T-helper 2 cell (primary cell): ENCODE results near the gene HMX3.
"Not testable (repeated sequence)": the region's sequence is repeated elsewhere in the genome, so short reads cannot be mapped to it uniquely, and the experiment has no call there.

Experiments used
- DNase-seq, 5 experiments: peaks; one replicate each; pipeline versions ENCODE4 v3.0.0 to v3.0.0-alpha.2; 2012 to 2022

HMX3 gene

DNA sequence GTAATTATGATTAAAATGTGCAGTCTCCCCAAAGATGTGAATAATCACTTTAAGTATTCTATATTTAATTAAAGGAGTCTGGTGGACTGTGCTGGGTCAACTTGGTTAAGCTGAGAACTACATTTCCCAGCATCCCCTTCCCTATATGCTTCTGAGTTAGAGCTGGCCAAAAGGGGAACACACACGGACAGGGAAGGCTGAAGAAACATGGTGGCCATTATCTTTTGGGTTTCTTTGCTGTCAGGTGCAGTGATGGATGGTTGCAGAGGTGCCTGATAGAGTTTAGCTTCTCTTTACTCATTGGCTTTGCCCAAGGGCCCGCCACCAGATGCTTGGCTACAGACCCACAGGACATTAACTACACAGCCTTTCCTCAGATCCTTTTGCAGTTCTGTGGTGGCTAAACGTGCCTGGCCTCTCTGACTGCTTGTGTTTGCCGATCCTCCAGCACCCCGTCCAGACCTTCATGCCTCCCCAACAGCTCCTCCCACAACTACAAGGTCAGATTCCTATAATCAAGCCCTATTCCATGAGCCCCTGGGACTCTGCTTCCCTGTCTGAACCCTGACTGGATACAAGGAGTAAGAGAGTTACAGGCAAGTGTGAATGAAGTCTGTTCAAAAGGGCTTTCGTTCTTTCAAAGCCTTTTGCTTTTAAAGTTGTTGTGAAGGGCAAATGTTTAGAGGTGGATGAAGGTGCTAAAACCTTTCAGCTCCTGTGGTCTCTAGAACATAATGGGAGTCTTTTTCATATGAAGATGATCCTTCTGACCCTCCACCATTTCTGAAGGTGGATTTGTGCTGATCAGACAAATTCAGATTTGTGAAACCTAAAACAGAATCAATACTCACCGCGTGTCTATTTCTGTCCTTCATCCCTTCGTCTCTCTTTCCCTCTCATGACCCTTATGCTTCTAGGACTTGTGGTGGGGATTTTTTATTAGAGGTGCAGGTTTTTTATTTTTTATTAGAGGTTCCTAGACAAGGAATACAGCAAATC, 39.9 kb downstream of the HMX3 start:
- DNase-seq: no peak

DNA sequence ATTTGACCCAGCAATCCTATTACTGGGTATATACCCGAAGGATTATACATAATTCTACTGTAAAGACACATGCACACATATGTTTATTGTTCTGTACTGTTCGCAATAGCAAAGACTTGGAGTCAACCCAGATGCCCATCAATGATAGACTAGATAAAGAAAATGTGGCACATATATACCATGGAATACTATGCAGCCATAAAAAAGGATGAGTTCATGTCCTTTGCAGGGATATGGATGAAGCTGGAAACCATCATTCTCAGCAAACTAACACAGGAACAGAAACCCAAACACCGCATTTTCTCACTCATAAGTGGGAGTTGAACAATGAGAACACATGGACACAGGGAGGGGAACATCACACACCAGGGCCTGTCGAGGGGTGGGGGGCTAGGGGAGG, 42.6 kb downstream of the HMX3 start:
- DNase-seq: not testable (repeated sequence)

DNA sequence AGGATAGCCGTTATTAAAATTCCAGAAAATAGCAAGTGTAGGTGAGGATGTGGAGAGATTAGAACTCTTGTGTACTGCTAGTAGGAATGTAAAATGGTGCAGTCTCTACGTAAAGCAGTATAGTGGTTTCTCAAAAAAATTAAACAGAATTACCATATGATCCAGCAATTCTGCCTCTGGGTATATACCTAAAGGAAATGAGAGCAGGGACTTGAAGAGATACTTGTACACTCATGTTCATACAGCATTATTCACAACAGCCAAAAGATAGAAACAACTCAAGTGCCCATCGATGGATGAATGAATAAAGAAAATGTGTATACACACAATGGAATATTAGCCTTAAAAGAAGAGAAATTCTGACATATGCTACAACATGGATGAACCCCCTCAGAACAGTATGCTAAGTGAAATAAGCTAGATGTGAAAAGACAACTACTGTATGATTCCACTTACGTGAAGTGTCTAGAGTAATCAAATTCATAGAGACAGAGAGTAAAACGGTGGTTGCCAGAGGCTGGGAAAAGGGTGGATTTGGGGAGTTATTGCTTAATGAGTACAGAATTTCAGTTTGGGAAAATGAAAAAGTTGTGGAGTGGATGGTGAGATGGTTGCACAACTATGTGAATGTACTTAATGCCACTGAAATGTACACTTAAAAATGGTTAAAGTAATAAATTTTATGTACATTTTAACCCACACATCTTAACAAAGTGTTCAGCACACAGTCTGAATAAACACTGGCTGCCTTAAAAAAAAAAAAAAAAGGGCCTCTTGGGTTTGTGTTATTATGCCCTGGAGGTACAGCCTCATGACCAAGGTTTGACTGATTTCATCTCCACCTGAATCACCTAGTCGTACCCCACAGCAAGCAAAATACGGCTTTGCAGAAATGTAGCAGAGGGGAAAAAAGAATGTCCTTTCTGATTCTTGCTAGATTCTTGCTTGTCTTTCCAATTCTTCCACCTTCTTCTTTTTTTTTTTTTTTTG, 44.6 kb downstream of the HMX3 start:
- DNase-seq: no peak

DNA sequence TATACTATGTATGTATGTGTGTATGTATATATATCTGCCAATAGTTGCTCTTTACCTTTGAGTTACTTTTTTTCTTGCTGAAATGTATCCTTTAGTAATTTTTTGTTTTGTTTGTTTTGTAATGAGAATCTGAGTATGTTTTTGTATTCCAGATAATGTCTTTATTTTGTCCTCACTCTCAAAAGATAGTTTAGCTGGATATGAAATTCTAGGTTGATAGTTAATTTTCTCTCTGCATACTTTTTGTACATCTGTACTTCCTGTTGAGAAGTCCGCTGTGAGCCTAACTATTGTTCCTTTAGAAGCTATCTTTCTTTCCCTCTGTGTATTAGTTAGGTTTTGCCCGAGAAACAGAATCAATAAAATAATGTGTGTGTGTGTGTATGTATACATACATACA, 48.0 kb downstream of the HMX3 start:
- no peak for DNase-seq

DNA sequence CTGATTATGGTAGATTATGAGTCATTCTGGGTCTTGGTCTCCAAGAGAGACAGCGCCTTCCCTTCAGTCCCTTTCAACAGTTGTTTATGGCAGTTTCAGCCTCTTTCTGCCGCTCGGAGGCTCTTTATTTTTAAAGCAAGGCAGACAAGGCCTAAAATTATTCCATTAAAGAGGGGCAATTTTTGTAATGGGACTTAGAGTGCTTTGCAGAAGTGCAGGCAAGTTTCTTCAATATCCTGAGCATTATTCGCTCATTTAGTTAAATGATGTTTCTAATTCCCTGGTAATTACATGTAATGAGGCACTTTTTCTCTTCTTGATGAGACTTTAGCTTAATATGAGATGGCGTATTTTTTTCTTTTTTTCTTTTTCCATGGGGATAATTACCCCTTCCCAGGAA, 52.0 kb downstream of the HMX3 start:
- DNase-seq: no peak
